CD14-positive monocyte (primary cell): ENCODE measurements around the gene GPR148. TPM values are rescaled to one million over a fixed set of nuclear protein-coding genes. Genes with fewer than 3 reads are reported as not detected.

Source experiments
- DNase-seq, 3 donors: peaks; one replicate each; pipeline ENCODE4 v3.0.0-alpha.2; 2011 to 2022
- H2AFZ ChIP-seq: 2 replicates; pipeline ENCODE4 v1.6.0; 2012; ENCODE audit warnings: mild to moderate bottlenecking, low read depth, low read length, inconsistent platforms; ENCODE audit not compliant: insufficient read depth, poor library complexity, severe bottlenecking
- H3K27ac ChIP-seq, 2 donors: 1 replicate in 1 of 2; 2 replicates in 1 of 2; pipeline ENCODE4 v1.5.1; 2012 to 2013; ENCODE audit warnings: low read length in 2 of 2, control low read depth in 1 of 2, inconsistent platforms in 1 of 2, low read depth in 1 of 2, mild to moderate bottlenecking in 1 of 2
- H3K27me3 ChIP-seq, 2 donors: one replicate each; pipeline versions ENCODE4 v1.6.0 to v1.6.1; 2011 to 2013; ENCODE audit warnings: low read length in 2 of 2; ENCODE audit not compliant: control insufficient read depth in 2 of 2, insufficient read depth in 2 of 2
- H3K36me3 ChIP-seq, 2 donors: replicated peaks in 1 of 2; 1 replicate in 1 of 2; 2 replicates in 1 of 2; pipeline versions ENCODE4 v1.5.1 to v1.6.1; 2012 to 2013; ENCODE audit warnings: low read length in 2 of 2, control low read depth in 1 of 2, inconsistent platforms in 1 of 2, mild to moderate bottlenecking in 1 of 2; ENCODE audit not compliant: insufficient read depth in 2 of 2, control insufficient read depth in 1 of 2
- H3K4me1 ChIP-seq, 2 donors: 1 replicate in 1 of 2; 2 replicates in 1 of 2; pipeline versions ENCODE4 v1.5.1 to v1.6.1; 2012 to 2013; ENCODE audit warnings: low read length in 2 of 2, control low read depth in 1 of 2, inconsistent platforms in 1 of 2, mild to moderate bottlenecking in 1 of 2, moderate library complexity in 1 of 2; ENCODE audit not compliant: insufficient read depth in 2 of 2, control insufficient read depth in 1 of 2
- H3K4me2 ChIP-seq: replicated peaks from 2 replicates; pipeline ENCODE3; 2012; ENCODE audit warnings: low read length, moderate library complexity, mild to moderate bottlenecking; ENCODE audit not compliant: poor library complexity, severe bottlenecking; ENCODE audit errors: extremely low read depth
- H3K4me3 ChIP-seq, 3 experiments: fragments of 200-600 bp in 1 of 3; sonication (generic) in 1 of 3; replicated peaks in 1 of 3; 1 replicate in 2 of 3; 2 replicates in 1 of 3; pipeline ENCODE4 v1.5.1; 2011 to 2013; ENCODE audit warnings: low read length in 3 of 3, mild to moderate bottlenecking in 3 of 3, control low read depth in 2 of 3, low read depth in 2 of 3, inconsistent platforms in 1 of 3, moderate library complexity in 1 of 3
- H3K79me2 ChIP-seq: 2 replicates; pipeline ENCODE4 v1.6.0; 2012; ENCODE audit warnings: mild to moderate bottlenecking, control low read depth, inconsistent platforms, low read length, moderate library complexity; ENCODE audit not compliant: insufficient read depth
- H3K9ac ChIP-seq: 2 replicates; pipeline ENCODE4 v1.6.0; 2017; ENCODE audit warnings: low read length, mild to moderate bottlenecking; ENCODE audit not compliant: insufficient read depth, poor library complexity, severe bottlenecking
- H3K9me3 ChIP-seq, 2 donors: replicated peaks in 1 of 2; 1 replicate in 1 of 2; 2 replicates in 1 of 2; pipeline versions ENCODE4 v1.5.1 to v1.6.1; 2012 to 2013; ENCODE audit warnings: low read length in 2 of 2, control low read depth in 1 of 2; ENCODE audit not compliant: control insufficient read depth in 1 of 2, insufficient read depth in 1 of 2
- H4K20me1 ChIP-seq: 2 replicates; pipeline ENCODE4 v1.6.0; 2012; ENCODE audit warnings: mild to moderate bottlenecking, low read length, control low read depth, moderate library complexity; ENCODE audit not compliant: insufficient read depth
- H3K27ac Mint-ChIP-seq, 7 donors: one replicate each; pipeline ENCODE4 v1.8.0; 2020; ENCODE audit warnings: mild to moderate bottlenecking in 7 of 7, mixed read lengths in 7 of 7, moderate library complexity in 6 of 7, inconsistent platforms in 2 of 7
- H3K27me3 Mint-ChIP-seq, 3 donors: one replicate each; pipeline ENCODE4 v1.8.0; 2021 to 2022; ENCODE audit warnings: low read depth in 3 of 3, mild to moderate bottlenecking in 3 of 3, mixed read lengths in 3 of 3, moderate library complexity in 3 of 3, inconsistent platforms in 1 of 3
- H3K36me3 Mint-ChIP-seq, 2 donors: one replicate each; pipeline ENCODE4 v1.8.0; 2020; ENCODE audit warnings: mixed read lengths in 2 of 2, inconsistent platforms in 1 of 2, mild to moderate bottlenecking in 1 of 2
- H3K4me1 Mint-ChIP-seq: one replicate; pipeline ENCODE4 v1.8.0; 2020; ENCODE audit warnings: mild to moderate bottlenecking, mixed read lengths
- H3K4me3 Mint-ChIP-seq, 2 donors: one replicate each; pipeline ENCODE4 v1.8.0; 2020; ENCODE audit warnings: mild to moderate bottlenecking in 2 of 2, mixed read lengths in 2 of 2, moderate library complexity in 1 of 2
- H3K9me3 Mint-ChIP-seq, 7 donors: one replicate each; pipeline ENCODE4 v1.8.0; 2020 to 2022; ENCODE audit warnings: mixed read lengths in 7 of 7, mild to moderate bottlenecking in 6 of 7, moderate library complexity in 6 of 7, inconsistent platforms in 2 of 7
- CTCF ChIP-seq: fragments of 200-600 bp; IDR thresholded peaks from one replicate; pipeline ENCODE4 v1.8.0; 2022; ENCODE audit warnings: antibody characterized with exemption, mild to moderate bottlenecking
- WGBS: methylation state at CpG from one replicate; pipeline ENCODE4 v1.1.5; 2013; ENCODE audit warnings: missing lambda C conversion rate; ENCODE audit not compliant: insufficient coverage; 5-methylcytosine and 5-hydroxymethylcytosine counted together
- intact Hi-C, 2 donors: fragments of 100-400 bp; cut with micrococcal nuclease; formaldehyde crosslinking; loops; one replicate each; pipeline versions ENCODE4 v1.15.0 to v1.15.1; 2023
- polyA plus RNA-seq, 3 donors: library from polyadenylated mRNA; depleted of rRNA in 1 of 3; unstranded in 2 of 3; stranded (reverse) in 1 of 3; fragments of 300-500 nt in 2 of 3; fragments of >200 nt in 1 of 3; fragmentation: Illumina TruSeq in 2 of 3; gene quantifications; 1 replicate in 2 of 3; 2 replicates in 1 of 3; pipeline ENCODE4 v1.2.3, GENCODE V29; 2012 to 2021

The GPR148 gene
- polyA plus RNA-seq, 3 donors = not detected

- H3K27me3 Mint-ChIP-seq = peaks cover 38 to 51% (median 40%) of the 10 kb centered on the region in 3 donors
- 24% methylated on average over 5 of the region's 8 CpGs for WGBS
Measured at GRCh38 chr2:130754811-130755210, 25.9 kb downstream of the GPR148 start.

GRCh38 chr2:130755256-130756052, 26.6 kb downstream of the GPR148 start, which contains the start of gene AMER3:
Gene AMER3 (plus strand): TSS chr2:130755540. CDS start chr2:130762073, 6,533 bp downstream.
- Histone ChIP-seq H3K9me3 (peaks cover 0 to 4% of the 10 kb centered on the region in 2 donors), H4K20me1 (no peaks in the 10 kb centered on the region), H3K79me2 (no peaks in the 10 kb centered on the region), H3K9ac (no peak within 1 kb of the TSS), H3K36me3 (no peaks in the 10 kb centered on the region), H2AFZ (no peak within 1 kb of the TSS), H3K4me2 (no peak within 1 kb of the TSS), H3K27me3 (peaks cover 15 to 39% of the 10 kb centered on the region in 2 donors), H3K4me1 (no peaks in the 10 kb centered on the region), H3K4me3 (no peak within 1 kb of the TSS), H3K27ac (no peak within 1 kb of the TSS)
- no peaks in the 10 kb centered on the region for H3K36me3 Mint-ChIP-seq
- H3K4me3 Mint-ChIP-seq = peak within 1 kb of the TSS in 1 of 2 donors; percentile 79
- TF ChIP-seq CTCF = no peak
- DNase-seq = no peak
- intact Hi-C loops = no loop called here
- peak within 1 kb of the TSS in 1 of 7 donors; percentile 8 for H3K27ac Mint-ChIP-seq
- WGBS = 5% methylated on average over 39 of the region's 43 CpGs
- H3K4me1 Mint-ChIP-seq = no peaks in the 10 kb centered on the region
- peaks cover 38 to 51% (median 41%) of the 10 kb centered on the region in 3 donors for H3K27me3 Mint-ChIP-seq
- peaks cover 0 to 7% (median 1%) of the 10 kb centered on the region in 7 donors for H3K9me3 Mint-ChIP-seq

More at GRCh38 chr2:130754811-130755210, 25.9 kb downstream of the GPR148 start:
- intact Hi-C loops = no loop called here
- Histone ChIP-seq H4K20me1 (no peaks in the 10 kb centered on the region), H3K27ac (no peak overlapping the region), H2AFZ (no peak overlapping the region), H3K4me2 (no peak overlapping the region), H3K36me3 (no peaks in the 10 kb centered on the region), H3K79me2 (no peaks in the 10 kb centered on the region), H3K4me1 (no peaks in the 10 kb centered on the region), H3K9ac (no peak overlapping the region), H3K9me3 (peaks cover 0 to 4% of the 10 kb centered on the region in 2 donors), H3K27me3 (peaks cover 15 to 39% of the 10 kb centered on the region in 2 donors), H3K4me3 (no peak overlapping the region)
- Mint-ChIP-seq H3K4me3 (peak overlapping the region in 1 of 2 donors; percentile 68), H3K36me3 (no peaks in the 10 kb centered on the region), H3K4me1 (no peaks in the 10 kb centered on the region), H3K27ac (peak overlapping the region in 1 of 7 donors; percentile 8), H3K9me3 (peaks cover 0 to 7% (median 0%) of the 10 kb centered on the region in 7 donors)
- no peak for DNase-seq
- TF ChIP-seq CTCF = no peak
